HG03378 (cell line): Measurements from ENCODE around the gene RNASE8.
"Not testable (repeated sequence)": the region's sequence is repeated elsewhere in the genome, so short reads cannot be mapped to it uniquely, and the experiment has no call there.

Source experiments
- ATAC-seq: cut with Tn5 transposase; IDR thresholded peaks from one replicate; pipeline ENCODE4 v1.9.1; 2021; ENCODE audit warnings: mild to moderate bottlenecking, moderate library complexity; ENCODE audit not compliant: unreplicated experiment

The RNASE8 gene, protein sequence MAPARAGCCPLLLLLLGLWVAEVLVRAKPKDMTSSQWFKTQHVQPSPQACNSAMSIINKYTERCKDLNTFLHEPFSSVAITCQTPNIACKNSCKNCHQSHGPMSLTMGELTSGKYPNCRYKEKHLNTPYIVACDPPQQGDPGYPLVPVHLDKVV

DNA sequence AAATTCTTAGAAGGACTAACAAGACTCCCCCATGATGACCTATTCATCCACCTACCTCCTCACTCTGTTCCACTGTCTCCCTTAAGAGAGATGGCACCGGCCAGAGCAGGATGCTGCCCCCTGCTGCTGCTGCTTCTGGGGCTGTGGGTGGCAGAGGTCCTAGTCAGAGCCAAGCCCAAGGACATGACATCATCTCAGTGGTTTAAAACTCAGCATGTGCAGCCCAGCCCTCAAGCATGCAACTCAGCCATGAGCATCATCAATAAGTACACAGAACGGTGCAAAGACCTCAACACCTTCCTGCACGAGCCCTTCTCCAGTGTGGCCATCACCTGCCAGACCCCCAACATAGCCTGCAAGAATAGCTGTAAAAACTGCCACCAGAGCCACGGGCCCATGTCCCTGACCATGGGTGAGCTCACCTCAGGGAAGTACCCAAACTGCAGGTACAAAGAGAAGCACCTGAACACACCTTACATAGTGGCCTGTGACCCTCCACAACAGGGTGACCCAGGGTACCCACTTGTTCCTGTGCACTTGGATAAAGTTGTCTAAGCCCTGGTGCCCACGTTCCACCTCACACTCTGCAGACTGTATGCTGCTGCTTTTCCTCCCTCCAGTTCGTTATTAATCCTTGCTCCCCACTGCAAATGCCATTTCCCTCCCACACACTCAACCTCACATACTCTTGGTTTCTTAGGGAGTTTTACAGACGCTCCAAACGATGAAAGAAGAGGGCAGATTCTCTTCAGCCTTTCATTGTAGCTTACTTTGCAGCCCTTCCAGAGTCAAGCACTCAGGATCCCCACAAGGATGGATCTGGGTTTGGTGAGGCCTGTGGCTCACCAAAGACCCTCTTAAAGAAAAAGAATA is at the start of gene RNASE8:
Gene RNASE8 (plus strand): TSS at position 20 of the 873 bp plus-strand sequence. CDS start 71 bp downstream, at position 91.
- no peak for ATAC-seq

DNA sequence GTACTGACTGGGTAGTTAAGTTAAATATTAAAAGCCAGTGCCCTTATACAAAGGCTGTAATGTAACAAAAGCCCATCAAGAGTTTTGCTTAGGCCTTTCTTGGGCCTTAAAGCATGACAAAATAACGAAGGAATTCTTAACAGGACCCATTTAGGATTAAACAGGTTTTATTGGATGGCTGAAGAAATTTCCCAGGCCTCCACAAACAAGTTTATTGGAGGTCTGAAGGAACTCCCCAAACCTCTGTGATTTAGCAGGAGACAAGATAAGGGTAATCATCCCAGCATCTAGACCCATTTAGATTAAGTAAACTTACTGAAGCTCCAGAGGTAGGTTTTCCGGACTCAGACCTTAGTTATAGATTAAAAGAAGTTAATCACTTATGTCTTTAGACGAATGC is 47.9 kb upstream of the RNASE8 start:
- not testable (repeated sequence) for ATAC-seq

DNA sequence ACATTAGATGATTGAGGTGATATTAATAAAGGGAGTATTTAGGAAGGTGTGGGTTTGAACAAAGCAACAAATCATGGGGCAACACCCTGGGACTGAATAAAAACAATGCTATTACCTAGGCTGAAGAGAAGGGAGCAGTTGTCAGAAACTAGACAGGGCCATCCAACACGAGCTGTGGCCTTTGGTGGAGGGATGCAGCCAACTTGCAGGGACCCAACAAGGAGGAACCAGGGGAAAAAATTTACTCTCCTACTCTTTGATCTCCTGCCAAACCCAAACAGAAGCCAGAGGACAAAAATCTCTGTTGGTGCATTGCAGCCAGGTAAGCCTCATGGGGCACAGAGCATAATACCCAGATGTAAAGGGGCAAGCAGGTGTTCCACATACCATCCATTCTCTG is 46.5 kb upstream of the RNASE8 start:
- ATAC-seq = no peak

DNA sequence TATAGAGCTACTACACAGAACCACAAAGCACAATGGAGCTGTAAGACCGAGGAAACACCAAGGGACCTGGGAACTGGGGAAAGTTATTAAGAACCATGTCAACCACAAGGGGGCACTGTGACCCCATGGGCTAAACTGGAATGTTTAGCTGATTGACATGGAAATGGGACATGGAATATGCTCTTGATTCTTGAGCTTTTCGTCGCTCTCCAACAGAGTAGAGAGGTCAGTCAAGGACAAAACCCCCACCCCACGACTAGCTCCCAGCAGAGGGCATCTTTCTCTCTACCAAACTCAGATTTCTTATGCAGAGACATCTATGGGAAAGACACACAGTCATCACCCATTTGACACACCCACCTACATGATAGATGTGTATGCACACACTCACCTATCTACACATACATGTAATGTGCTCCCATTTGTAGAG is 42.8 kb upstream of the RNASE8 start:
- peak; percentile 65 for ATAC-seq

DNA sequence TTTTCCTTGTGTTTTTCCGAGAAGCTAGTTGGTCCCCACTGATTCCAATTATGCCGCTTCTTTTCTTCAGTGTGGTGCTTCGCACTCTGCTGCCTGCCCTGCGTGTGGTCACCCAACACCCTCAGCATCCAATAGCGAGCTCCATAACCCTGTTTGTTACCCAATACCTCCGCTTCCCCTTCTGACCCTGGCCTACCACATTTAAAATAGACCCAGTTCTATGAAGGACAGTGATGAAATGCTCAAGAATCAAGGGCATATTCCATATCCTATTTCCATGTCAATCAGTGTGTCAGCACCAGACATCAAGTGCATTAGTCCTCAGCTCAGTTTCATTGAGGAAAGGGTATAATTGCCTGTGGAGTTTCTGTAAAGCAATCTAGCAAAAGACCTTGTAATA is 42.3 kb upstream of the RNASE8 start:
- no peak for ATAC-seq

DNA sequence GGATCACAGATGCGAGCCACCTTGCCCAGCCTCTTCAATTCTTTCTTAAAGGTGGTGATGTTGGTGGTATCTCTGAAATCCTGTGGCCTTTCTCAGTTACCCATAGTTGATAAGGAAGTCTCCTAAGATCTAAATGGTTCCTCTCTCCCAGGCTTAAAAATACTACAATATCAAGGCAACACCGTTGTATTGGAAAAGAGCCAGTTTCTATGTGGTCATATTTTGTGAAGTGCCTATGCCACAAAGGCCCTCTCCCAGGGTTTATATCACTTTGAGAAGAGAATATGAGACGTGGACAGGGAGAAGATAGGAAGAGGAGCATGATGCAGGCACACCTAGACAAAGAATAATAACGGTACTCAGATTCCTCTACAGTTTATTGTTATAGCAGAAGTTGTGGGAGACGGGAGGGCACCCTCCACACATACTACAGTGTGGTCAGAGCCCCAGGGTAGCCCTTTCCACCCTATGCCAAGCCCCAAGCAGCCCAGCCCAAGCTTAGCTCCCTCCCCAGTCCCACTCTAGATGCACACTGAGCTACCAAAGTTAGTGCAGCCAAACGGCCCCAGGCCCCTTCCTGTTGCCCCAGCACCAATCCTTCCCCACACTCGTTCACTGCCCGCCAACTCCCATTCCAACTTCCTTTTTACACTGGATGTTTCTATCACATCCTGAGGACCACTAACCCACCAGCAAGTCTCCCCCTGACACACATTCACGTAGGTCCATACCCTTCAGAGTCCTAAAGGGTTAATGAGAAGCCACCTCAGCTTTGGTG is 41.0 kb upstream of the RNASE8 start:
- ATAC-seq = no peak

DNA sequence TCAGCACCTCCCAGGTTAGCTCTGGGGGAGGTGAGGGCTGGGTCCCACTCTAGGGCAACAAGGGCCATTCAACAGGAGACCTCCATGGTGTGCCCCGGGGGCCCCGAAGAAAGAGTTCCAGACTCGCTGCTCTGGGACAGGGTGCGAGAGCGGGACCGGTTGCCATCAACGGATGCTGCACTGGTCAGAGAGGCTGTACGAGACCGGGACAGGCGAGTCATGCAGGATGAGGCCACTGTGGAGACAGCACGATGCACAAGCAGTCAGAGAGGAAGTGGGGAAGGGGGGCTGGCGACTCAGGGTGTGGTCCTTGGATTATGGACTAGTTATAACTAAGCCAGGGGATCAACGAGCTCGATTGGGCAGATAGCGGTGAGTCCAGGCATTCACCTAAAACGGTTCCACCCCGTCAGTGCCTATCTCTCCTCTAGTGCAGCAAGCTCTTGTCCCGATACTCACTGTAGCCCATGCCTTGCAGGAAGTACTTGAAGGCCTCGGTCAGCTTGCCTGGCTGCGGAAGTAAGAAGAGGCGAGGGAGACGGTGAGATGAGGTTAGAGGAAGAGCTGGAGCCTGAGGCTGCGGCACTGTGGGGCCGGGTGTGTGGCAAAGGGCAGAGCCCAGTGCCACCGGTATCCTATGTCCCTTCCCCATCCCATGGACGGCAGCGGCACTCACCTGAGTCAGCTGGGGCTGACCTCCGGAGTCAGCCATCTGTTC is 39.9 kb upstream of the RNASE8 start:
- ATAC-seq = no peak

DNA sequence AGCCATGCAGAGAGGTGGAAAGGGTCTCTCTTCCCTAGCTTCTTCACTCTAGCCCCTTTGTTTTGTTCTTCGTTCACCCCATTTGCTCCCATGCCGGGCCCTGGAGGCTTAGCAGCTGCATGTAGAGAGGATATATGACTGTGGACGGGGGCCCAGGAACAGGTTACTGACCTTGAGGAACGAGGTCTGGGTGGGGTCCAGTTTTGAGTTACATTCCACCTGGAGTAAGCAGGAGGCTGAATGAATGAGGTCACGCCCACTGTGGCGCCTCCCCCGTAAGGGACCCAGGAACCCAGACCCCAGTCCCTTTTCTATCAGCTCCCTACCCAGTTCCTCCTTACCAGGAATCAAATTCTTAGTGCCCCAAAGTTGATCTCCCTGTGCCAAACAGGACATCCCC is 39.3 kb upstream of the RNASE8 start:
- ATAC-seq = no peak

DNA sequence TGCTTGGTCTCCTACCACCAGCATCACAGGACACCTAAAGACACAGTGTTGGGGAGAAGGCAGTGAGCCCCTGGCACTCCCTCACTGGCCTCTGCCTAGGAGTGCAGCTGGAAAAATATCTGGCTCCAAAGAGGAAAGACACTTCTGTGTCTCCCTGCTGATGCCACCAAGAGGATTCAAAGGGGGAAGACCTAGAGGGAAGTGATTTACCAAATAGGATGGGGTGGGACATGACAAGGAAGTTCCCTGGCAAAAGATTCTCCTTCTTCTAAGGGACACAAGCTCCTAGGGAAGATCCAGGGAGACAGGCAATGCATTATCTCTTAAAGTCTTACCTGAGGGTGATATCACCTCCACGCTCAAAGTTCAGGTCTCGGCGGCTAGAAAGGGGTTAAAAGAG is 38.8 kb upstream of the RNASE8 start:
- ATAC-seq = no peak

DNA sequence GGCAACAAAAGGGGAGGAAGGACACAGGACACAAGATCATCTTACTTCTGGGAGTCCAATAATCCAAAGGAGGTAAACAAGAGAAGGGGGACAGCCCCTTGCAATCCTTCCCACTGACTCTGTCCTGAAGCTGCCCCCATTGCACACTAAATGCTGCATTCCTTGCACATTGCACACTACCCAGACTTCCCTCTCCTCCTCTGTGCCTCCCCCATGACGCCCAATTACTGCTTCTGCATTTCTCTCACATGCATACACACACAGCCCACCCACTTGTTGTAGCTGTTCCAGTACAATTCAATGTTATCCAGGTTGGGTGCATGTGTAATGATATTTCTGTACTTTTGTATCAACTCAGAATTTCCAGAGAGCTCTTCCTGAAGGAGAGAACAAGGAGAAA is 38.3 kb upstream of the RNASE8 start:
- ATAC-seq = no peak

DNA sequence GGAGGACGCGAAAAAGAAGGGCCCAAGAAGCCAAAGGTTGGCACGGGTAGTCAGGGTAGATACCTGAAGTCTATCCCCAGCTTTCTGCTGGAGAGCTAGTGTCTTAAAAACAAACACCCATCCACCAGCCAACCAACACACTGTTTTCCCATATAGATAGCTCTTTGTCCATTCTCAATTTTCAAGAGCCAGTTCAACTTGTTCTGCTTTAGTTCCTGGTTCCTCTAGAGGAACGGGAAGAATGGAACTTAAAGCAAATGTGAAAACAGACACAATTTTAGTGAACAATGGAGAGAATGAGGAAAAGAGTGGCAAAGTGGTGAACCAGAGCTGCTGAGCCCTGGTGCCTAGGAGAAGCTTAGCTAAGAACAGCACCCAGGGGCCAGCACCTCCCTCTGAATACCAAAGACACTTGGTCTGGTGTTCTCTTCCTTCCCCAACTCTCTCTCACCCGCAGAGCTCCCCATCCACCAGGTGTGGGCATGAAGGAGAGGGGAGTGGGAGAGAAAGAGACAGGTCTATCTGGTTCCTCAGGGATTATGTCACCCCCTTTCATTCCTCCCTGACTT is 36.6 kb upstream of the RNASE8 start:
- no peak for ATAC-seq

DNA sequence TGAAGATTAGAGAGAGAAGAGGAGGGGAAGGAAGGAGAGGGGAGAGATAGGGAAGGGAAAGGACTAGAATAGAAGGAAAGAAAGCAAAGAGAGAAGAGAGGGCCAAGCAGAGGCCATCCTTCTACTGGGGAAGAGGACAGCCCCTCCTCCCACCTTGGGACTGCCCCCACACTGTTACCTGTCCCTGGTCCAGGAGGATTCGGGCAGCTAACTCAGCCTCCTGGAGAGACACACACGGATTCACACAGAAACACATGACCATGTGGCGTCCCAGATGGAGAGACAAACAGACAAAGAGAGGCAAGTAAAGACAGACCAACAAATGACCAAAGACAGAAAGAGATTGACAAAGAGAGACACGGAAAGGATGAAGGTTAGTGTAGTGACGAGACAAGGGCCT is 34.9 kb upstream of the RNASE8 start:
- ATAC-seq = no peak

DNA sequence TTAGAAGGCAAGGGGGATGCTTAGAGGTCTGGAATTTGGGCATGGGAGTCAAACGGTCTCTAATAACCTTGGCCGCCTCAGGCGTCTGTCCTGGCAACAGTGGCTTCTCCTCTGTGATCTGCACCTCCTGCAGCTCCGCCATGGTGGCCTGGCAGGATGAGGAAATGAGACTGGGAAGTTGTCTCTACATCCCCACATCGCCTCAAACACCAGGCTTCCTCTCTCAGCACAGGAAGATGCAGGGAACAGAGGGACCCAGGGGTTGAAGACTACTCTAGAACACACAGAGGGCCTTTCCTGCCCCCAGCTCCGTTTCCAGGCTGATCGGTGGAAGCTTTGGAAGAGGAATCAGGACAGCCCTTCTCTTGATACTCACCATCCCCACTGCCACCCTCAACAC is 34.4 kb upstream of the RNASE8 start:
- ATAC-seq = no peak

DNA sequence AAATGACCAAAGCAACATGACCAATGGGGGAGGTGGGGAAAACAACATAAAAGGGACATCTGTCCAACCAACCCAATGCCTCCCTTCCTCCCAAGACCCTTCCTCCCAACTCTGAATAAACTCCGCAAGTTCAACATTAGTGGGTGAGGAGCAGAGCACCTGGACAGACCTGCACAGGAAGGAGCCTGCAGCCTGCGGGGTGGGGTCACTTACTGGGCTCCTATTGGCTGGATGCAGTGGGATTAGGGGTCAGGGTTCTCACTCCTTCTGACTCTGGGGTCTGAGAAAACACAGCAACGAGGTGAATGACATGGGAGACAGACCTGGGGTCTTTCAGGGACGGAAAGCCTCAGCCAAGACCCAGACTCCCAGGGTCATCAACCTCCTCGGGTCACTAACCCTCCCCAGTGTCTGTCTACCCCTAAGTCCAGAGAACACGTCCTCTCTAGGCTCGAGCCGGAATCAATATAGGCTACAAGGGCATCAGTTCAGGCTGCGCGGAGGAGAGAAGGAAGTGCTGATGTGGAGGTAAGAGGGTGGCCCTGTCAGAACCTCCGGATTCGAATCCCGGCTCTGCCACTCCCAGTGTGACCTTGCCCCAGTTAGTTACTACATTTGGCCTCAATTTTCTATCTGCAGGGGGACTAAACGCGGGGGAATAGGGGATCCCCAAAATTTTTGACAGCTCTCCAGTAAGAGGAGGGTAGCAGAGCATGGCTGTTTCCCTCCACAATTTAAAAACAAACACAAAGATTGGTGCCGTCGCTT is 33.6 kb upstream of the RNASE8 start:
- ATAC-seq = no peak

DNA sequence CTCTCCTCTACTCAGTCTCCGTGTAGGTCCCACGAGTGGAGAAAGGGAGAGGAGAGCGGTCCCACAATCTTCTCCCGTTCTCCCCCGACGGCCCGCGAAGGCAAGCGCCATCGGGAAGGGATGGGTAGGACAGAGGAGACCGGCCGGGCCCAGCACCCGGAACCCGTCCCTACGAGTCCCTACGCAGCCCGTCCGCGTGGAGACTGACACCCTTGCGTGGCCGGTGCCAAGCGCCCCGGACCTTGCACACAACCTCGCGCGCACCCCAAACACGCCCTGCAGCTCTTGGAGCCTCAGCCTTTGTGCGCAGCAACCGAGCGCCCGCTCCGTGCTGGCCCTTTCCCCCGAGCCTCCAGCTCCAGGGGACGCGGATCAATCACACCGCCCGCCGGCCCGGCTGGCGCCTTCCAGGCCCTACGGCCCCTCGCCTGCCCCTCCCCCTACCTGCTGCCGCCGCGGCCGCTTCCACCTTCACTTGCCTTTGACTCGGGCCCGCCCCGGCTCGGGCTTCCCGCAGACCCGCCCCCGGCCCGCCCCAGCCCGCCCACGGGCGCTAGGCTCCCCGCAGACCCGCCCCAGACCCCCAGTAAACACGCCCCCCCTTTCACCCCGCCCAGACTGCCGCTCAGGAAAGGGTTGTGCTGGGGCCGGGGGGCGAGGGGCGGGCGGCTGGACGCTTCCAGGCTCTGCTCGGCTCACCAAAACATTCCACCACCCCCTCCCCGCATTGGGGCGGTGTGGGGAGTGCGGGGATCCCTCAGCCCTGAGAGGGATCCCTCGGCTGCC is 32.8 kb upstream of the RNASE8 start, which contains the start of gene NDRG2:
Gene NDRG2 (minus strand): TSS at position 477 of the 786 bp plus-strand sequence. CDS start 1,746 bp downstream, outside the sequence.
- no peak for ATAC-seq

DNA sequence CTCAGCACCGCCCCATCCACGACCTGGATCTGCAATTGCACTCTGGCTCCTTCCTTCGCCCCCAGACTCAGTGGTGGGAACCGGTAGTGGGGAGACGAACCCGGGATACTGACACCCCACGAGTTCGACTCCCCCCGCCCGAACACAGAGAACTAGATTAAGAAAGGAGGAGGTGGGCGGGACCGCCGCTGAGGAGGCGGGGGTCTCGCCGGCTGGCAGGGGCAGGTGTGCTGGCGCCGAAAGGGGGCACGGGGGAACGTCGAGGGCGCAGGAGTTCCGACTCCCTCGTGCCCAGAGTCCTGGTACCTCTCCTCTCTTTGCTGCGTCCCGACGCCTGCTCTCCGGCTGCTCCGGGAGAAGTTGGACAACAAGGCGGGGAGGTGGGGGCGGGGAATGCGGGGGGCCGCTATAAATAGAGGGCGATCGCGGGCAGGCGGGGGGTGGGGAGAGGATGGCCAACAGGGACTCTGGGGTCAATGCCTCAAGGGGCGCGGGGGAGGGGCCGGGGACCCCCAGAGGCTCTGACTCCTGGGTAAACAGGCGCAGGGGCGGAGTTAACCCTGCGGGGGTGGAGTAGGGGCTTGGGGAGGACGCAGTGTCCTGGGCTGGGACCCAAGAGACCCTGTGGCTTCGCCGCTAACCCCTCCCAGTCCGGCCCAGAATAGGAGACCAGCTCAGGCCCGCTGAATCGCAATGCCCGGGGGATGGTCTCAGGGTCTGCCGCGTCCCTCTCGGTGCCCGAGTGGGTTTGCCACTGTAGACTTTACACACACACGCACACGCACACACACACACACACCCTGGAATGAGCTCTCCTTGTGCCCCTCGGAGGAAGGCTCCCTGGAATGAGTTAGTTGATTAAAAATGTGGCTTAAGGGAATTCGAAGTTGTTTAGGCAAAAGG is 32.0 kb upstream of the RNASE8 start:
- no peak for ATAC-seq

DNA sequence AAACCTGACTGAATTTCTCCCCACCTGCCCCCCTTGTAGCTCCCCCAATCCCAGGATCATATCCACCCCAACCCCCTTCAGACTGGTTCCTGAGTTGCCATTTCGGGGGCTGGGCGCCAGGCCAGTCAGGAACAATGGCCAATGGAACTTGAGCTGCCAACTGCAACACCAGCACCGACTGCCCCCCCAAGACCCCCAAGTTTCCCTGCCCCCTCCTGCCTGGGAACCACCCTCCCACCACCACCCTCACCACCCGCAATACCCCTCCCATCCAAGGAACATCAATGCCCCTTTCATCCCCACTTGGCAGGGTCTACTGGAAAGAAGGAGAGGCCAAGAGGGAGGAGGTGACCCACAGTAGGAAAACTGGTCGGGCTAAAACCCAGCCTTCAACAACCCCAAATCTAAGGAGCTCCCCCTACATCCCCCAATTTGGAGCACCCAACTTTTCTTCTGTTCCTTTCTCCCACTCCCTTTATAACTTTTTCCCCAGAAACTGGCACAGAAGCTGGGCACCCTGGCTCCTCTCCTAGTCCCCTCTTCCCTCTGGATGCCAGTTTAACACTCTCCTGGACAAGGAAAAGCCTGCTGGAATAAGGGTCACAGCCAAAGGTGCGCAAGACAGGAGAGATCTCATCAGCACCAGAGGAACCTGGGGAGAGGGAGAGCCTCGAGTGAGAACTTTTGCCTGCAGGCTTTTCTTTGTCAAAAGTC is 31.2 kb upstream of the RNASE8 start:
- ATAC-seq = no peak

DNA sequence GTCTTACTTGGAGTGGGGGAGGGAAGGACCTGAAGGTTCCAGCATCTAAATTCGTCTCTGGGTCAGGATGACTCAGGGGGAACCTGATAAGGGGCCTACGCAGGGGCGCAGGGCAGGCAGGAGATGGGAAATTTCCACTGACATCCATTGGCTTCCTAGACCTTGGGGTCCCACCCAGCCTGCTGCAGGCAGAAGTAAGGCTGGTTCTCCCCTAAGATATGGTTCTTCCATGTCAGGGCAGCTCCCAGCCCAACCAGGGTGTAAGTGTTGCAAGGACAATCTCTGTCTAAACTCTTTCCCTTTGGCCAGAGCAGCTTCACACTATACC is 30.7 kb upstream of the RNASE8 start:
- no peak for ATAC-seq
